ACHN (cell line): ENCODE data around the gene CERK.

Experiments
- DNase-seq: peaks from one replicate; pipeline ENCODE4 v3.0.0-alpha.2; 2015
- in situ Hi-C: cut with HindIII; loops from 2 replicates; pipeline ENCODE4 v1.10.0; 2017; ENCODE audit warnings: low sequenced_read_pairs, low pct_ligation_motif_present, low pct_unique_long_range_greater_than_20kb

CERK gene

DNA sequence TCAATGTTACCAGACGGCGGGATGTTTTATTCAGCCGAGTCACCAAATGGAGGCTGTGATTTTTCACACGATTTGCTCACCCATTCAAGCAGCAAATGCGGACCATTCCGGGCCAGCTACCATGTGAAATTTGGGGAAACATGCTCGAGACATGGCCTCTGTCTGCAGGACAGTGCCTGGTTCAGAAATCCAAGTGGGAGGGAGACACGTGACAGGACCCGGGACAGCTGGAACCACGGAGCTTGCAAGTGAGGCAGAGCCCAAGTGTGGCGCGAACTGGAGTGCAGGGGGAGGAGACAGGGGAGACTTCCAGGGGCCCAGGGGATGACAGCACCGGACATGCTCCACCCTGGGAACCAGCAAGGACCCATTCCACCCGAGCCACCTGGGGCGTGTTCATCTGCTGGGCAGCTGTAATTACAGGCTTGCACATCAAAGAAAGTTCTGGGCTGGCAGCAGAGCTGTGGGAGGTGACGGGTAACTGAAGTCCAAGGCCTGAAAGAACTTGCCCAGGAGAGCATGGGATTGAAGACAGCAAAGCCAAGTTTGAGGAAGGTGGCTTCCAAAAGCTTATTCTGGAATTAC is 16.5 kb downstream of the CERK start:
- in situ Hi-C loops, result no loop called here
- no peak for DNase-seq

DNA sequence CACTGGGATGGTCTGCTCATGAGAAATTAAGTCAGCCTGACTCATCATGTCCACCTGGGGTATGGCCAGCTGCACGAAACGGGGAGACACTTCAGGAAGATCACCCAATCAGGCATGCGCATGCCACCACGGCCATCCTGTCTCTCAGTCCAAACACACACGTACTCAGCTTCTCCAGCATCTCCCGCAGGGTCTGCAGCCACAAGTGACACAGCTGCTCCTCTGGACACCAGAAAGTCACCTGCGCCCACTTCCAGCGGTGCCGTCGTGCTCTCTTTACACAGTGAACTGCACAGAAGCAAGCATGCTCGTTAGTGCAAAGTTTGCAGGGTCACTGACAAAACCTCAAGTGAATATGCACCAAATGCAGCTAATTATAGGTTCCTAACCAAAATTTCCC is 18.1 kb downstream of the CERK start:
- no peak for DNase-seq
- in situ Hi-C loops, result no loop called here

DNA sequence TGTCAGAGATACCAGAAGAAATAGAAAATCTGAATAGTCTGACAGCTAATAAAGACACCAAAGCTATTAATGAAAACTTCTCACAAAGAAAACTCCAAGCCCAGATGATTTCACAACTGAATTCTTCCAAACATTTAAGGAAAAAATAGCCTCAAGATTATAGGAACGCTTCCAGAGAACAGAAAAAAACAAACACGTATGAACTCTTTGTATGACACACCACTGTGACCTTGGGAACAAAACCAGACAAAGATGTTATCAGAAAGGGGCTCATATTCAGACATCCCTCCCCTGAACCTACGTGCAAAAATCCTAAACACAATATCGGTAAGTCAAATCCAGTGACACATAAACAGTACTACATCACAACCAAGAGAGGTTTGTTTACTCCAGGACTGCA is 23.5 kb downstream of the CERK start:
- DNase-seq, result no peak
- in situ Hi-C loops, result no loop called here

DNA sequence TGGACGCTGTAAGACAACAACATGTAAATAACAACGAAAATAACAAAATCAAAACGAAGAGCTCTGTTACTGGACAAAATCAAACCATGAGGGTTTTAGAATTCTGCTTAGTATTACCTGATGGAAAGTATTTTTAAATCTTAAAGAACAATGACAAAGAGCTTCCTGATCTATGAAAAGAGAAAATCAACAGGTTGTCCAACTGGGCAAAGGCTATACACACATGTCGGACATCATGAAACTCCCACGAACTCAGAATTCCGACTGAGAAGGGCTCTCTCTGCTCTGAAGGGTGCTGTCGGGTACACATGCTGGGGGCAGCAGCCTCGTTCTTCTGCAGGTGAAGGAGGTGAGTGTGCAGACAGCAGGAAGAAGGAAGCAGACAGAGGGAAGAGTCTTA is 25.8 kb downstream of the CERK start:
- no peak for DNase-seq
- in situ Hi-C loops, result no loop called here

DNA sequence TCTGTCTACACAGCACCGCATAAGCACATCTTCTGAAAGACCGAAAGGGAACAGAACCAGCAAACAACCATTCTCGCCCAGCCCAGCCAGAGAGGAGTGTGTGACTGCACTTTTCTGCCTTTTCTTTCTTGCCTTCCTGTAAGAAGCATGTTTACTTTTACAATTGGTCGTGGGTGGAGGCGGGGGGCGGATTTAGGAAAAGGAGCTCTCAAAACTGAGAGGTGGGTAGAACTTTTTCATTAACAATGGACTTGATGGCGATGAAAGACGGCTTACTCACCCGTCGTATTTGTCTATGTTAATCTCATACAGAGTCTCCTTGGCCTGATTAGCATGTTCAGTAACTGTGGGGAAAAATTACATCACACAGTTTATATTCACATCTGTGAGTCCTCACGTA is 27.2 kb downstream of the CERK start:
- no peak for DNase-seq

DNA sequence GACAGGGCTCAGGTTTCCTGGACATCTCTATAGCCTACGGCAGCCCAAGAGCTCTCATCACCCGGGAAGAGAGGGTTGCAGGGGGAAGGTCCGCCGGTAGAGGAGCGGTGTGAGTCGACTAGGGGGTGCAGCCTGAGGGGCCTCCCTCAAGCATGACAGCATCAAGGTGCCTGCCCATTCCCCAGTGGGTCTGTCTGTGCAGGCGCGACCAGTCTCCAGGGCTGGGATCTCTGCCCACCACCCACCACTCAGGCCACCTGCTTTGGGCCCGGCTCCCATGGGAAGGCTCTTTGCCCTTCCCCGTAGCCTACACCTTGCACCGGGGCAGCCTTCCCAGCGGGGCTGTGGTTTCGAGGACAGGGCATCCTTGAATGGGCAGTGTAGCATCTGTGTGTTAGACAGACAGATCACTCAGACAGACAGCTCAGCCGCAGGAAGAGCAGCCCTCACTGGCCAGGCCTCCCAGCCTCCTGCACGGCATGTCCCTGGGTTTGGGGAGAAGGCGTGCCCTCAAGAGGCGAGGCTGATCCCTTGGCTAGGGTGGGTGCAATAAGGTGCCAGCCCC is 29.2 kb downstream of the CERK start:
- in situ Hi-C loops, result no loop called here
- no peak for DNase-seq

More for the DNA sequence above, 27.2 kb downstream of the CERK start:
- in situ Hi-C loops, result no loop called here

DNA sequence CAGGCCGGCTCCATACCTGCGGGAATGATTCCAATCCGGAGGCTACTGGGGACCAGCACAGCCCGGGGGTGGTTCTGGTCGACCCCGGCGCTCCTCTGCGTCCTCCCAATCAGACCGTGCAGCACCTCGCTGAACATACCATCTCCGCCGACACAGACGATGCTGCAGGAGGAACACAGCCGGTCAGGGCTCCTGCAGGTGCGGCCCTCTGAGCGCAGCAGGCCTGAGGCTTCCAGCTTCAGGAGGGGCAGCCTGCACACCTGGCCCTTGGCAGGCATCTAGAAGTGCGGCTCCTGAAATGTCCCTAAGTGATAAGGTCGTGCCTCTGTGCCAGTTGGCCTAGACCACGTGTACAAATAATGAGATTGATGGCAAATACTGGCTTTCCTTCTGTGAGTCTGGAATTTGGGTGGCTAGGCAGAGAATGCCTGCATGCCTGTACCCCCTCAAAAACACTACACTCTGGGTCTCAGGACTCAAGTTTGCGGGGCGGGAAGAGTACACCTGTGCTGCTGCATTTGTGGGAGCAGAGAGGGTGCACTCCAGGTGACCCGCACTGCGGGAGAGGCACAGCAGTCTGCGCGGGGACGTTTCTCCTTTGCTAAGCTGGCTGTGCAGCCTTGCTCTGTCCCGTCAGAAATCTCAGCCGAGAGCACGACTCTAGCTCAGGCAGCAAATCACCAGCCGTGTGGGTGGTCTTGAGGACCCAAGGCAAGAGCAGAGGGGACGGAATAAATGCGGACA is 30.1 kb downstream of the CERK start:
- DNase-seq, result no peak
- in situ Hi-C loops, result no loop called here

DNA sequence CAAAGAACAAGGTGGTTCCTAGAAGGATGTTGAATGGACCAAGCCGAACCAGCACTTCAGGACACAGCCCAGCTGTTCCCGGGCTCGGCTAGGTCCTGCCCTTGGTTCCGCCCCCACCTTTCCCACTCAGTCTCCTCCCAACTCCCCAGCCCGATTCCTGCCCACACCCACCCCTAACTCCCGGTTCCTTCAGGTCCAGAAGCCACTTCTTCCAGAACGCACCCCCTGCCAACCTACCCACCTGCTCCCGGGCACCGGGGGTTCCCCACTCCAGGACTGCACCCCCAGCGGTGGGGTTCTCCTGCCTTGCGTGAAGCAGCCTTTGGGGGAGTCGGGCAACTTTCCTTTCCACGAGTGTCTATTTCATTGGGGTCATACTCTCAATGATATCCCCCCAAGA is 30.7 kb downstream of the CERK start:
- in situ Hi-C loops, result no loop called here
- no peak for DNase-seq

DNA sequence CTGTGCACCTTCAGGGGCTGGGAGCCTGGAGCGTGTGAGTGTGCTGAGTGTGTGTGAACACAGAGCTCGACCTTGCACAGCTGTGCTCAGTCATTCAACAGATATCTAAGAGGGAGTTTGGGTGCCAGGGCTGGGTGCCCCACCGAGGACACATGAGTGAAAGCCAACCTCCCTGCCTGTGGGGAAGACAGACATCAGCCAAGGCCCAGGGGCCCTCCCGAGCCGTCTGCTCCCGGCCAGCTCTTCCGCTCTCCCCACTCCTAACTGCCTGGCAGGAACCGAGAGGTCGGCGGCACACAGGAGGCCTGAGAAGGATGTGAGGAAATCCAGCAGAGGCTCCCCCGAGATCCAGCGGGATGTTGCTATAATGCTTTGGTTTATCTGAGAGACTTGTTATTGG is 32.0 kb downstream of the CERK start:
- in situ Hi-C loops, result no loop called here
- no peak for DNase-seq

DNA sequence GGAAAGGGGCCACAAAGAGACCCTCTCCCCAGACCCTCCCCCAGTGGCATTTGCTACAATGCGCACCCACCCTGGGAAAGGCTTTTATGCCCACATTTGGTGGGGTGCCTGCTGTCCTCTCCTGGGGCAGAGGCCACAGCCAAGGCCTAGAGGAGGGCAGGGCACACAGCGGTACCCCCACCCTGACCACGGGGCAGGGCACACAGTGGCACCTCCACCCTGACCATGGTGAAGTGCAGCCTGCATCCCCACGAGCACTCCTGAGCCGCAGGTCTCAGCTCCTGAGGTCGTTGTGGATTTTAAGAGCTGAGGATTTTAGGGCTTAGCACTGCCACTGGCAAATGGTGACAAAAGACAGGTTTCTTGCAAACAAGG is 34.1 kb downstream of the CERK start:
- in situ Hi-C loops, result no loop called here
- DNase-seq, result no peak

DNA sequence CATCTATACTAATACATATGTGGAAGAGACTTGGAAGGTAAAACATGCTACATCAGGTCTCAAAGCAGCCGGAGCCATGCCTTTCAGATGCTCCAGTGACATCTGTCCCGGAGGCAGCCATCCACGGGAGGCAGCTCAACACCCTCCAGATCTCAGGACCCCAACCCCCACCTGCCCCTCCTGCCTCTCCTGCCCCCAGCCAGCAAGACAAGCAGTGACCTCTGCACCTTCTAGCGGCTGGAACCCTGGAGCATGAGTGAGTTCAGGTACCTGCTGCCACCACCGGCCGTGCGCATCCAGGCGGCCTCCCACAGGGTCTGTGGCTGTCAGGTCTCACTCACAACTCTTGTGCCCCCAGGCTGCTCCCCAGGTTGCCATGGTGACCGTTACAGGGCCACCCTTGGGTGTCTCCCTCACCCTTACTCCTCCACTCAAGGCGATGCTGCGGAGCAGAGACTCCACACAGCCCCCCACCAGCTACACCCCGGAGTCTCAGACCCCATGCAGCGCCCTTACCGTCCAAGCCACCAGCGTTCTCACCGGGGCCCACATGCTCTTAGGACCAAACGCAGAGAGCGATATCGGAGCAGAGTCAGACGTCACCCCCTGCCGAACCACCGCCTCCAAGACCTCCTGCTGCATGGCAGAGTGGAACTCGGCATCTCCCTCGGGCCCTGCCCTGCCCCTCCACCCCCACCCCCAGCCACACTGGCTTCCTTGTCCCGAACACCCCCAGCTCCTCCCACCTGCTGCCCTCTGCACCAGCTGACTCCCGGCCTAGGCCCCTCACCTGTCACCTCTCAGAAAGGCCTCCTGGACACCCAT is 34.7 kb downstream of the CERK start:
- in situ Hi-C loops, result no loop called here
- no peak for DNase-seq

DNA sequence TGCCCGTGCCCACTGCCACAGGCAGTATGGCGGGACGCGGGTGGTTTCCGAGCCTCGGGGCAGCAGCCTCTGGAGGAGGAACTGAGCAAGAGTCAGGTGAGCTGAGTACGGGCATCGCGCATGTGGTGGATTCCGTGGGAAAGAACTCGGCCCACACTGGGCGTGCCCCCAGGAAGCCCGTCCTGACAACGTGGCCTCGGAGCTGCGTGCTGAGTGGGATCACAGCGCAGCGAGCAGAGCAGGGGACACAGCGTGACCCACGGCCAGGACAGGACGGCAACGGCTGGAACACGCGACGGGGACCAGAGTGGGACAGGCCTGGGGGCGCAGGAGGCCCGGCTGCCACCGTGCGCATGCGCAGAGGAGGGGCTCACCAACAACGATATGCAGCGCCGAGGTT is 36.8 kb downstream of the CERK start:
- DNase-seq, result no peak
- in situ Hi-C loops, result no loop called here

DNA sequence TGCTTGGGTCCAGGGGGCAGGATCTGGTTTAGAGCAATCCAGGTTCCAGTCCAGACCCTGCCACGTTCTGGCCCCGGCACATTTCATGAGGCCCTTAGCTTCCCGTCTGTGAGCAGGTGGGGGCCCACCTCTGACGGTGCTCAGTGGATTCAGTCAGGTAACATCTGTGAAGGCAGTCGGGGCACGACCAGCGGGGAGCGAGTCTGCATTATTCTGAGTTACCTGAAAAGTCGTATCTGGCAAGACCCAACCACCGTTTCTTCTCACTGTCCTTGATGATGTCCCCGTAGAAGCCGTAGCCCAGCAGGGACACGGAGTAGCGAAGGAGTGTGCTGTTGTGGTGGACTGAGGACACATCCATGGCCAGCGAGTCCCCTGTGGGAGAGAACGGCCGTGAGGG is 39.0 kb downstream of the CERK start:
- in situ Hi-C loops, result no loop called here
- DNase-seq, result no peak

DNA sequence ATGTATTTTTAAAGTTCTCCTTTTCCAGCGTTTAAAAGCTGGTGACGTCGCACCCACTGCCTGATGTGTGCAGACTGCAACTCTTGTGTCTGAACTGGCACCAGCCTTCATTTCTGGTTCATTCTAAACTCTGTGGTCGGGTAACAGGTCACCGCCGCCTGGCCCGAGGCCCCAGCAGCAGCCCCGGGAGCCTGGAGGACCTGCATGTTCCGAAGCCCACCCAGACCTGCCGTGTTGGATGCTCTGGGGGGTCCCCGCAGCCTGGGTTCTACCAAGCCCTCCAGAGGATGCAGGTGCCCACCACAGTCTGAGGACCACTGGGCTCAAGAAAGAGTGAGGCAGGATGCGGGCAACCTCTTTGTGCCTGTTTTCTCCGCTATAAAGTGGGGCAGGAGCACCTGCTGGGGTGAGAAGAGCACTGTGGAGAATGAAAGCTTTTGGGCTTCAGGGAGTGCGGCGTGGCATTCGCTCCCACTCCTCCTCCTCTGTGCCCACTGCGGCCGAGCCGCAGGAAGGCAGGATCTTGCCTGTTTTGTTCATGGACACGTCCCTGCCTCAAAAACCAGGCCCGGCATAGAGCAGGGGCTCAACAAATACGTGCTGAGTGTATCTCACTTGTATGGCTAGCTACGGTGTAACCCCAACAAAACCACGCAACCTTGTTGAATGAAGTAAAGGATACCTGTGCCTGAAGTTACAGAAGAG is 40.1 kb downstream of the CERK start:
- in situ Hi-C loops, result no loop called here
- DNase-seq, result no peak

DNA sequence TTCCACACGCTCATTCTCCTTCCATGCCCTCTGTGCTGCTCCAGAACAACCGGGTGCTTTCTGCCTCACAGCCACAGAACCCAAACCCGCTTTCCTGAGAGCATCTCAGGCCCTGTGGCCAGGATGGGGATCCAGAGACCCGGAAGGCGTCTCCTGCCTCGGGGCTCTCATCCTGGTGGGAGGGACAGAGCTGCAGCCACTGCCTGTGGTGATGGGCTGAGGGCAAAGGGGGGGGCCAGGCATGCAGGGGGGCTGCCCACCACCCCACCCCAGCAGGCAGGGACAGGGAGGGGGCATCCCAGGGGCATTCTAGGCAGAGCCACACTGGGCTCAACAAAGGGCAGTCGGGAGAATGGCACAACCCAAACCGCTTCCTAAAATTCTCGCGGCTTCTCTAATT is 41.4 kb downstream of the CERK start:
- in situ Hi-C loops, result no loop called here
- DNase-seq, result no peak

DNA sequence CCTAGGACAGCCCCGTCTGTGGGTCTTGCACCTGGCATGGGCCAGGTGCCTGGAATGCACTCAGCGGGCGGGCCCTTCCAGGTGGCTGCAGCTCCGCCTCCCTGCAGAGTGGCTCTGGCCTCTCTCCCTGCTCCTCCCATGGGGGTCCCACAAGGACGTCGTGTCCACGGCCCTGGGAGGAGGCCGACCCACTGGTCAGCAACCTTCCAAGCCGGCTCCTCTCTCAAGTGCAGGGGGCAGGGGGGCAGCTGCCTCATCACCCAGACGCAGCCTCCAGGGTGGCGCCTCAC is 41.9 kb downstream of the CERK start:
- DNase-seq, result no peak
- in situ Hi-C loops, result no loop called here

DNA sequence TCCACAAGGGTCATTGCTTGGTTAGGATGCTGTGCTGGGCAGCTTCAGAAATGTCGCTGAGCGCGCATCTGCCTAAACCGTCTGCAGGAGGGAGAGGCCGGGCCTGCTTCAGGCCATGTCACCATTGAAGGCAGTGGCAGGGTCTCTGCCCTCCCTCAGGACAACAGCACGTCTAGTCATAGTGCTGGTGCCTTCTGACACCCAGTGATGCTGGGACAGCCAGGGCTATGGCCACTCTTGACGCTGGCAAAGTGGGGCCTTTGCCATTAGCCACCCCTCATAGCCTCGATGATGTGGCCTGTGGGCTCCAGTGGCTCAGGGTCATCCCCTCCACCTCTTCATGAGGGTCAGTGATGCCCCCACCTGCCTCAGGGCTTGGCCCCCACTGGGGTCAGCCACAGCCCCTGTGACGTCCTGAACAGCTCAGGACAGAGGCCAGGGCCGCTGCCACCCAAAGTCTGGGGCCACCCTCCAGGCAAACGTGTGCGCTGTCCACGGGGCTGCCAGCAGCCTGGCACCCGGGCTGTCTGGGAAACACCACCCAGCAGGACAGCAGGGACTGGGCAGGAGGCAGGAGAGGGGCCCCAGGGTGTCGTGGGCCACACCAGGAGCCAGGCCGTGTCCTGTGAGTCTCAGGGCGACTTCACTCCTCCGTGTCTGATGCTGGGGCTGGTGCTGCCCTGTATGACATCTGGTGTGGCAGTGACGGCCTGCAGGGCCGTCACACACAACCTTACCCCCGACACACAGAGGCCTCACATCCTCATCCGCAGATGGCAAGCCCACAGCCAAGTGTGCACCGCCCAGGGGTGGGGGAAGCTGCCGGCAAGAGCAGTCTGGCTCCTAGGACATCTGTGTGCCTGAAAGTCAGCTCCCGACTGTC is 42.5 kb downstream of the CERK start:
- no peak for DNase-seq
- in situ Hi-C loops, result no loop called here

DNA sequence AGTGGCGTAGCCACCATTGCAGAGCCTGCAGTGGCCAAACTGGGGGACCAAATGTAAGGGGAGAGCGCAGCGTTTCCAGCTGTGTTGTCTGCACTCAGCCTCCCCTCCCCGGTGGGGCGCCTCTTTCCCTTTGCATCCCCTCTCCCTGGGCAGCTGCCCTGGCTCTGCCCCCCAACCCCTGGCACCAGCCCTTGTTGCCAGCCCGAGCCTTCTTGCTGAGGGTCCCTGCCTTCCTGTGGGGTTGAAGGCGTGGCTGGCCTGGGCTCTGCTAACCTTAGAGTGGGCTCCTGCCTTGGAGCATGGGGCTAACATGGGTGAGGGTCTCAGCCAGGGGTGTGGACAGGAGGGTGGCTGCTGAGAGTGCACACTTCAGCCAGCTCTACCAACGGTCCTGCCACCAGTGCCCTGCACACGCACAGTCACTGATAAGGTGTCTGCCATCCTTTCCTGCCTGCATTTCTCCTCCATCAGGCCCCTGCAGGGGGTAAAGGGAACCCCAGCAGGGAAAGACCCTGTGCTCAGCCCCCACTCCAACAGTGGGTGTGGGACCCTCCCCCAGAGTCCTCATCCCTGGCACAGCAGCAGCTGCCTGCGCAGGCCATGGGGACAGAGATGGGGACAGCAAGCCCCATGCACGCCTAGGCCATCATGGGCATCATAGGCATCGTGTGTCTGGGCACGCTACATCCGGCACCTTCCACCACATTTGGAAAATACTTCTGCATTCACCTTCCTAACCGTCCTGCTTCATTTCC is 43.5 kb downstream of the CERK start:
- in situ Hi-C loops, result no loop called here

More for the DNA sequence above, 43.5 kb downstream of the CERK start:
- DNase-seq, result no peak
